GM19035 (cell line): ENCODE measurements around the gene PDP2.

ENCODE experiments used
- ATAC-seq: cut with Tn5 transposase; IDR thresholded peaks from one replicate; pipeline ENCODE4 v1.9.1; 2021; ENCODE audit not compliant: unreplicated experiment

PDP2 gene, protein sequence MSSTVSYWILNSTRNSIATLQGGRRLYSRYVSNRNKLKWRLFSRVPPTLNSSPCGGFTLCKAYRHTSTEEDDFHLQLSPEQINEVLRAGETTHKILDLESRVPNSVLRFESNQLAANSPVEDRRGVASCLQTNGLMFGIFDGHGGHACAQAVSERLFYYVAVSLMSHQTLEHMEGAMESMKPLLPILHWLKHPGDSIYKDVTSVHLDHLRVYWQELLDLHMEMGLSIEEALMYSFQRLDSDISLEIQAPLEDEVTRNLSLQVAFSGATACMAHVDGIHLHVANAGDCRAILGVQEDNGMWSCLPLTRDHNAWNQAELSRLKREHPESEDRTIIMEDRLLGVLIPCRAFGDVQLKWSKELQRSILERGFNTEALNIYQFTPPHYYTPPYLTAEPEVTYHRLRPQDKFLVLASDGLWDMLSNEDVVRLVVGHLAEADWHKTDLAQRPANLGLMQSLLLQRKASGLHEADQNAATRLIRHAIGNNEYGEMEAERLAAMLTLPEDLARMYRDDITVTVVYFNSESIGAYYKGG

DNA sequence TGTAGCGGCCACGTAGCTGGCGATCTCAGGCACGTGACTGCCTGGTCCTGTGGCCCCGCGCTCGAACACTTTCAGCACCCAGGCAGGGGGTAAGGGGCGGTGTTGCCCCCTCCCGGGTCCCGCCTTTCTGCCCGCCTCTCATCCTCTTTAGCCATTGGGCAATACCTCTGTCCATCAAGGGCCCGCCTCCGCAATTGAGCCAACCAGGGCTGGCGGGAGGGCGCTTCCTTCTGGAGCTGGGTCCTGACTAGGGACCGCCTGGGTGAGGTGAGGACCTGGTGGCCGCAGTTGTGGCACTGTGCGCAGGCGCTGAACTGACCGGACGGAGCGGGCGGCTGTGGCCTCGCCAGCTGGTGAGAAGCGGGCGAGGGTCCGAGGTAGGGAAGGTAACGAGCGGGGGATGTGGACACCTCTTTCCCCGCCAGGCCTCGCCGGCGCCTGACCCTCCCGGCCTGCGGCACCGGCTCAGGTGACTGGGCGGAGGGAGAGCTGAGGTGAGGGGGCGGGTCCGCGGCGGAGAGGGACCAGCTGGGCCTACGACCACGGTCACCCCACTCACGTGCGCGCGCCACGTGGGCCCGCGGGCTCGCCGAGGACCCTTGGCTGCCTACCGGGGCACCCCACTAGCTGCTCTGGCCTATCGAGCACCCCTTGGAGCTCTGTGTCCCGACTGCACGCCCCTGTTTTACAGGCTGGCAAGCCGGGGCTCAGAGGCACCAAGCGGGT is at the start of gene PDP2:
Gene PDP2, plus strand, starts transcription at position 228 of the 726 bp plus-strand sequence. CDS start 3,770 bp downstream, outside the sequence.
- peak; percentile 97 for ATAC-seq

DNA sequence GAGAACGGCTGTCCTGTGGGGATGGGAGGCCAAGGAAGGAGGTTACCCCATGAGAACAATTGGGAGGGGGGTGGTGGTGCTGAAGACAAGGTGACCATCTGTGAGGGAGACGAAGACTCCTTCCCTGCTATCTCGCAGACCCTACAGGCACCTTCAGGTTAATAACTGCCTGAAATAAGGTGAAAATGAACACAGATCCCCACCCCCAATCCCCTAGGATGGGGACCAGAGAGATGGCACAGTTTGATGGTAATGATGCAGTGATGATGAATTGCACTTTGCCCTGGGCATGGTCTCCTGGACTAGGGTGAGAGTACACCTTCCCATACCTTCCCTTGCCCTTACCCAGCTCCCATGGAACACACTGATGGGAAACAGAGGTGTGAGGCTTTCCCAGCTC is 48.1 kb upstream of the PDP2 start:
- ATAC-seq, result no peak

DNA sequence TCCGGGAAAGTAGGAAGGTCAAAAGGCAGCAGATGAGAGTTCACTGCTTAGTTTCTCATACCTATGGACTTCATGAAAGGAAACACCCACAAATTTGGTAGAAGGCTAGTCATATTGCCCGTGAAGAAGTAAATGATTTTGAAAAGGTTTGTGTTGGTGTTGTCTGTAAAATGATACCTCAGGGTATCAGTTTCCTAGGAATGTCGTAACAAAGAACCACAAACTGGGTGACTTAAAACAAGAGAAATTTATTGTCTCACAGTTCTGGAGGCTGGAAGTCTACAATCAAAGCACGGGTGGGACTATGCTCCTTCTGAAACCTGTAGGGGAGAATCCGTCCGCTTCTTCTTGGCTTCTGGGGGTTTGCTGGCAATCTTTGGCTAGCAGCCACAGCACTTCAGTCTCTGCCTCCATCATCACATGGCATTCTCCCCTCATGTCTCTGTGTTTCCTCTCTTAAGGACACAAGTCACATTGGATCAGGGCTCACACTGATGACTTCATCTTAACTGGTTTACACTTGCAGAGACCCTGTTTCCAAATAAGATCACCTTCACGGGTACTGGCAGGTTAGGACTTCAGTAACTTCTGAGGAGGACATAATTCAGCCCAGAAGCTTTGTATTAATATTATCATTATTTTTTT is 47.5 kb upstream of the PDP2 start:
- no peak for ATAC-seq

DNA sequence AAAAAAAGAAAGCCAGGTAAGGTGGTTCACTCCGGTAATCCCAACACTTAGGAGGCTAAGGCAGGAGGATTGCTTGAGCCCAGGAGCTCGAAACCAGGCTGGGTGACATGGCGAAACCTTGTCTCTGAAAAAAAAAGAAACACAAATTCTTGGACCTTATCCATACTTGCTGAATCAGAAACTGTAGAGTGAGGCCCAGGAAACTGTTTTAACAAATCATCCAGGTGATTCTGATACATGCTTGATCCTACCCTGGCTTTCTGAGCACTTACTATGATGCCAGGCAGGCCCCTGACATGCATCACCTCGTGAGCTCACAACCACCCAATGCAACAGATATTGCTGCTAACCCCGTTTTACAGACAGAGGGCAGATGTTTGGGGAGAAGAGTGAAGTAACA is 45.6 kb upstream of the PDP2 start:
- ATAC-seq, result no peak

DNA sequence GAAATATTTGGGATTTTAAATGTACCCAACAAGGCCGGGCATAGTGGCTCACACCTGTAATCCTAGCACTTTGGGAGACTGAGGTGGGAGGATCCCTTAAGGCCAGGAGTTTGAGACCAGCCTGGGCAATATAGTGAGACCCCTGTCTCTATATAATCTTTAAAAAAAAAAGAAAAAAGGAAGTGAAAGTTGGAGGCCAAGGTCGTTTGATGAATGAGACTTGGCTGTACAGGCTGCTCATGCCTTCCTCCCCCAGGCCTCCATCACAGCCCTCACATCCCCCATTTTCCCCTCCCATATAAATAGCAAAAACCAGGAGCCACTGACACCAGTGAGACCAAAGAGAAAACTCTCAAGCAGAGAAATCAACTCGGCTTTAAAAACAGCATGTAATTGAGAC is 39.4 kb upstream of the PDP2 start:
- no peak for ATAC-seq

DNA sequence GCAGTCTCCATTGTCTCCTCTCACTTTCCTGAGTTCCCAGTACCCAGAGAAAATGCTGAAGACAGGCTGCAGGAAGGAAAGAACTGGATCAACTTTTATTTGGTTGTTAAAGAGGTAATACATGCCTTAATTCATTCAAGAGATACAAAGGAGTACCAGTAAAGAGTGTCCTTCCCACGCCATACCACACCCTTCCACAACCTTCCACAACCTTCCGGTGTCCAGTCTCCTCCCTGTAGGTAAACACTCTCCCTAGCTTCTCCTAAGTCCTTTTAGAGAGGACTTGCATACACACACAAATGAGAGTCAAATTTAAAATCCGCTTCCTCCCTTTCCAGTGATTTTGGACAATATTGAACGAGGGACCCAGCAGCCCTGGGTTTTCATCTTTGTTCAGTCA is 38.9 kb upstream of the PDP2 start:
- no peak for ATAC-seq

DNA sequence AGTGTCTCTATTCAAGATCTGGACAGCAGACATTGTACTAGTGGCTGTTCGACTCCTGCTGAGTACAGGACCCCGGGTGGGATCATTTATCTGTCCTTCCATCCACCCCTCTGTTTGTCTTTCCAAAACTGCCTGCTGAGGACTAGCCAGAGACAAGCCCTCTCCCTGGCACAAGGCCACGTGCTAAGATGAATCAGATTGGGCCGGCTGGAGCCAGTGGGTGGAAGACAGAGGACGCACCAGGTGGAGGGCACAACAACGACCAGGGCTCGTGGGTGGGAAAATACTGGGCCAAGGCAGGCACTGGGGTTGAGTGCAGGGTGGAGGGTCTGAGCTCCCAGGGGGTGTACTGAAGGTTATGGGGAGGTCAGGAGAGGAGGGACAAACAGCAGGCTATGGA is 37.5 kb upstream of the PDP2 start:
- no peak for ATAC-seq

DNA sequence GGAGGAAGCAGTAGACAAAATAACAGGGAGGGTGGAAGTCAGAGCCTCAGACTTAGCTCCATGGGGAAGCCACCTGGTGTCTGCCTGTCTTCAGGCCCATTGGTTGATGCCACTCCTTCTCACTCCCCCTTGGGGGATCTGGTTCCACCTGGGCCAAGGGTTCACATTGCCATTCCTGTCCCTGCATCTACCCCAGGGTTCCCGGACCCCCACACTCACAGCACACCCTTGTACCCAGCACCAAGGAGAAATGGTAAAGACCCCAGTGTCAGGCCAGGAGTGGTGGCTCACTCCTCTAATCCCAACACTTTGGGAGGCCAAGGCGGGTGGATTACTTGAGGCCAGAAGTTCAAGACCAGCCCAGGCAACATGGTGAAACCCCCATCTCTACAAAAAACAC is 37.1 kb upstream of the PDP2 start:
- ATAC-seq, result no peak

DNA sequence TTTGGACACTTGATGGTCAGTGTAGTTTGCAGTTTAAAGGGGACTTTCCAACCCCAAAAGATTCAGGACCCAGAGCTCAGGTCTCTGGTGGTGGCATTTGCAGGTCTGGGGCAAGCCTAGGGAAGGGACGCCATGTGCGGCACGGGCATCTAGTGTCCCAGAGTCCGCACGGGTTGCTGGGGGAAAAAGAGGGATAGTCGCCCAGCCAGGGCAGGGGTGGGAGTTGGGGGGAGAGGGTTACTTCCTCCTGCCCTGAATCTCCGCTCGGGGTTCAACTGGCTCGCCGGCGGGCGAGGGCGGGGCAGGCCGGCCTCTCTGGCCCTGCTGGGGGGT is 36.3 kb upstream of the PDP2 start:
- ATAC-seq, result no peak

DNA sequence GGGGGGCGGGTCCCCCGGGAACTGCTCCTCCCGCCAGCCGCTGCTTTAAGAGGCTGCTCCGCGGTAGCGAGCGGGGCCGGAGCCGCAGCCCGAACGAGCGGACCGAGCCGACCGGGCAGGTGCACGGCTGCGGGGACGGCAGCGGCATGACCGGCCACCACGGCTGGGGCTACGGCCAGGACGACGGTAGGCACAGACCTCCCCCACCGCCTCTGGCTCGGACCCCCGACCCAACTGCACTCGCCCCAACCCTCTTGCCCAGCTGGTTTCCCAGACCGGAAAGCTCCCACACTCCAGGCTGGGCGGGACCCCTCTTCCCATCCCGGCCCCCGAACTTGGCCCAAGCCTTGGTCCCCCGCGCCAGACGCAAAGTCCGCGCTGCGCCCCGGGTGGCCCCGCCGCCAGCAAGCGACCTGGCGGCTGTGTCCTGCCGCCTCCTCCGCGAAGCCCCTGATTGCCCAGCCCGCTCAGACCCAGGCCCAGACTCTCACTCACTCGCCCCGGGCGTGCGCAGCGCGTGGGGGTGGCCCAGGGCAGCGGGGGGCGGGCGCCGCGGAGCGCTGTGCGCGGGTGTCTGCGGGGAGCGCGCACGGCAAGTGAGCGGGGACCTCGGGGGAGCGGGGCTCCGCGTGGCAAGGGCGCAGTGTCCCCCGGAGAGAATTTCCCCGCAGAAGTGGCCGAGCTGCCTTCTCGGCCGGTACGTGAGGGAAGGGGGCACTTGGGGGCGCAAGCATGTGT is 35.8 kb upstream of the PDP2 start, which contains the start of gene CA7:
Gene CA7, plus strand, starts transcription at position 73 of the 738 bp plus-strand sequence. Its CDS starts 74 bp downstream, at position 147.
- no peak for ATAC-seq

DNA sequence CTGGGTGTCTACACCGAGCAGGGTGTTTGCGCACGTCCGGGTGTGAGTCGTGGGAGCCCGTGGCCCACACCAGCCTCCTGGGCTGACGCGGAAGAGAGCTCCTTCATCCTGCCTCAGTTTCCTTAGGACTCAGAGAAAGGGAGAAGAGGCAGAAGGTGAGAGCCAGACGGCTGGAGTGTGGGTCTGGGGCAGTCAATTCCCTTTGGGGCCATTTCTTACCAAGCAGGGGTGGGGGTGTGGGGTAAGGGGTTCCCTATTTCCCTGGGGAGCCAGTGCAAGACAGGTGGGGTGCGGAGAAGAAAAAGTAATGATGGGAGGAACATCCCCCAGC is 35.3 kb upstream of the PDP2 start:
- ATAC-seq, result no peak

DNA sequence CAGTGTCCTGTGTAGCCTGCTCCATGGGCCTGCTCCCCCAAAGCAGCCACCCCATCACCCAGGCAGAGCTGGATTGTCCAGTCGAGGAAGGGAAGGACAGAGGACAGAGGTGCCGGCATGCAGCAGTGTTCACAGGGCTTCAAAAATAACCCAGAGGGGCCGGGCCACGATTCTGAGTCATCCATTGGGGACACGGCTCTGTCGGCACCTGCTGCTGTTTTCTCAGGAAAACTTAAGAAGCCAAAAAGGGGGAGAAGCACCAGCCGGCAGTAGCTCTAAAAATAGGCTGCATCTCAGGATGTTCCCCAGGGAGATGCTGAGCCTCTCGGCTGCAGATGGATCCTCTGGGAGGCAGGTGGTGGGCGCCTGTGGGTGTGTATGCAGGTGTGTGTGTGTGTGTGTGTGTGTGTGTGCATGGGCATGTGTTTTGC is 34.5 kb upstream of the PDP2 start:
- ATAC-seq, result no peak

DNA sequence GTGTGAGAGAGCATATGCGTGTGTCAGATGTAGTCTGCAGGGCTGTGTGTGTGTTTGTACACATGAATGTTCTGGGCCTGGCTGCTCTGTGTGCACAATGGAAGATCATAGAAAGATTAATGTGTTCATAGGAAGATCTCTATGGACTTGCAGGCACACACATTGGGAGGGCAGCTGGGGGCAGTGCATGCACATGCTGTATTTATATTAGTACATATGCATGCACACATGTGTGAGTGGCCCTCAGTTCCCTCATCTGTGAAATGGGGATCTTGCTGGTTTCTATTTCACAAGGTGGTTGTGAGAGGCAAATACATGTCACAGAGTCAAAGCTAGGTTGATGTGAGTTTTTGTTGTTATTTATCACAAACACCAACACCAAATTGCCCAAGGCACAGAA is 34.0 kb upstream of the PDP2 start:
- ATAC-seq, result no peak

DNA sequence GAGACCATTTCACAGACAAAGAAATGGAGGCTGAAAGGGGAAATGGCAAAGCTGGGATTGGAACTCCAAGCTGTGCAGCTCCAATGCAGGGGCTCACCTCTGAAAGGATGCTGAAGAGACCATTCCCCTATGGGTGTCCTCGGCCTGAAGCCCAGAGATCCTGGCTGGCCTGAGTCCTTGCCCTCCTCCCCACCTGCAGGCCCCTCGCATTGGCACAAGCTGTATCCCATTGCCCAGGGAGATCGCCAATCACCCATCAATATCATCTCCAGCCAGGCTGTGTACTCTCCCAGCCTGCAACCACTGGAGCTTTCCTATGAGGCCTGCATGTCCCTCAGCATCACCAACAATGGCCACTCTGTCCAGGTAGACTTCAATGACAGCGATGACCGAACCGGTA is 33.5 kb upstream of the PDP2 start:
- ATAC-seq, result no peak

DNA sequence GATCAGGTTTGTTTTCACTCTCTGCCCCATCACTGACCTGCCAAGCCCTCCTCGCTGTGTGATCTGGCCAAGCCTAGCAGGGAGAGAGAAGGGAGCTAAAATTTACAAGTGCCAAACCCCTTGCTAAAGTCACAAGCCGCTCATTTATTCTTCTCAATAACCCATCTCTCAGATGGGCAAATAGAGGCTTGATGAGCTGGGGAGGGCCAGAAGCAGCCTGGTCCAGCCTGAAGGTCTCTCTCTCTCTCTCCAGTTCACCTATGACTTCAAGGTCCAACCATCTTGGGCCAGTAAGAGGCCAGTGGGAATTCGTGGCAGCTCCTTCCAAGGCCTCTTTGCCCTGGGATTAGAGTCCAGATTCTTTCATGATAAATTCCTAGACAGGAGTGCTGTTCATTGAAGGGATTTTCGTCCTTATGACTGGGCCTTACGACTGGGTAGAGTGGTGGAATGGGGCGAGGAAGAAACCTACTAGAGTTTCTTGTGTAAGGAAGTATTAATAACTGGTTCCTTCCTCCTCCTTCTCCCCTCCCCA is 32.7 kb upstream of the PDP2 start:
- no peak for ATAC-seq

DNA sequence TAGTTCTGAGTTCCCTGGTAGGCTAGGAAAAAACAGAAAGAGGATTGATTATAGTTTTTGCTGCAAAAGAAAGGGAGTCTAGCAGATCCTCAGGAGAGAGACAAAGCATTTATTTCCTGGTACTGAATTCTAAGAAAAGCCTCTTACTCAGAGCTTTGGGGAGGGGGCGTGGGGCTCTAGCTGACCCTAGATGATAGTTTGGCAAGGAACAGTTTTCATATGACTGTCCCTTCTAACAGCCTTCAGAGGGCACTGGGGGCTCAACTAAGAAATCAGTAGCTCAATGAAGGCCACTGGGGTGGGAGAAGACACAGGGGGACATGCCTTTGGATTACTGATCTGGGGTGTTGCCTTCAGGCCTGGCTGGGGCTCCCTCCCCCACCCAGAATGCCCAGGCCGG is 32.1 kb upstream of the PDP2 start:
- ATAC-seq, result no peak

DNA sequence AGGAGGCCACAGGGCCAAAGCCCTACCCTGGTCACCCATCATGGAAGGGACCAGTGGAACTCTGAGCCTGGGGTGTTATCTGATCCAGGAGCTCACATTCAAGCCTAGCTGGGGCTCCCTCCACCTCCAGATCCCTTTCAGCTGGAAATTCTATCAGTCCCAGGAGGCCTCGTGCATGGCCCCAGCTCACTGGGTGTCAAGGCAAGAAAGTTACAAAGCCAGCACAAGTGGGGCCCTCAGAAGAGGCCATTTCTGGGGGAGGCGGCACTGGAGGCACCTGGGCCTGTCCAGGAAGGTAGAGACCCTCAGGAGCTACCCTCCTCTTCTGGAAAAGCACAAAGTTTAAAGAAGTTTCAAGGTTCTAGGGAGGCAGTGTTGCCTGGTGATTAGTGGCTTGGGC is 31.3 kb upstream of the PDP2 start:
- ATAC-seq, result no peak

DNA sequence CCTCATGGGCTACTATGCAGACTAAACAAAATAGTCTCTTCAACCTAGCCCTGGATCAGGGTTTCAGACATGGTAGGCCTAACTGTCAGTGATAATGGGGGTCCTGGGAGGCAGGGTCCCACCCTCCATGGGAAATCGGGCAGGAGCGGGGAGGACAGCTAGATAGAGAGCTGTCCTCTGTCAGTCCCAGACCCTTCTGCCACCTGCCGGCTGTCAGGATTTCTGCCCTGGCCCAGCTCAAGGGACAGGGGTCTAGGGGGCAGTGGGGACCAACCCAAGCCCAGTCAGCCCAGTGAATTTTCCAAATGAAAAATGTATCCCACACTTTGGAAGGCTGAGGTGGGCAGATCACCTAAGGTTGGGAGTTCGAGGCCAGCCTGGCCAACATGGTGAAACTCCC is 30.8 kb upstream of the PDP2 start:
- no peak for ATAC-seq

DNA sequence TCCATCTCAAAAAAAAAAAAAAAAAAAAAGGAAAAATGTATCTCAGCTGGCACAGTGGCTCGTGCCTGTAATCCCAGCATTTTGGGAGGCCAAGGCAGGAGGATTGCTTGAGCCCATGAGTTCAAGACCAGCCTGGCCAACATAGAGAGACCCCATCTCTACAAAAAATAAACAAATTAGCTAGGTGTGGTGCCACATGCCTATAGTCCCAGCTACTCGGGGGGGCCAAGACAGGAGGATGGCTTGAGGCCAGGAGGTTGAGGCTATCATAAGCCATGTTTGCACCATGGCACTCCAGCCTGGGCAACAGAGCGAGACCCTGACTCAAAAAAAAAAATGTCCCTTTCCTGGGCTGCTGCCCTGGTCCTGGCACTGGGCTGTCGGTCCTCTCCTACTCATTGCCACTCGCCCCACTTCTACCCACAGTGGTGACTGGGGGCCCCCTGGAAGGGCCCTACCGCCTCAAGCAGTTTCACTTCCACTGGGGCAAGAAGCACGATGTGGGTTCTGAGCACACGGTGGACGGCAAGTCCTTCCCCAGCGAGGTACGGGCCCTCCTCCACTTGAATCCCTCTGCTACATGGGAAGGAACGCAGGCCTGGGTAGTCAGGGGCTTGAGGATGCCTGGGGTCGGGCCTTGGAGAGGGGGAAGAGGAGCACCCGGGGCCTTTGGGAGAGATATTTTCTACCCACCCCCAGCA is 30.1 kb upstream of the PDP2 start:
- ATAC-seq, result no peak
